Gastroesophageal sphincter (tissue), 4 donors: ENCODE data around the gene LSAMP. TPM values are rescaled to one million over a fixed set of nuclear protein-coding genes. Genes with fewer than 3 reads are reported as not detected.

Source experiments
- ATAC-seq: fragments of 150-250 bp; one replicate; pipeline ENCODE4 v1.9.1; 2016; ENCODE audit warnings: mild to moderate bottlenecking, moderate library complexity
- H3K27ac ChIP-seq, 4 donors: fragments of 200-600 bp; sonication (generic) in 3 of 4; 1 replicate in 3 of 4; 2 replicates in 1 of 4; pipeline ENCODE4 v1.5.1; 2016 to 2019
- H3K27me3 ChIP-seq: fragments of 200-600 bp; sonication (generic); one replicate; pipeline ENCODE4 v1.5.1; 2019
- H3K36me3 ChIP-seq, 2 donors: fragments of 200-600 bp; sonication (generic); one replicate each; pipeline ENCODE4 v1.5.1; 2019; ENCODE audit warnings: control low read depth in 1 of 2
- H3K4me1 ChIP-seq, 3 donors: fragments of 200-600 bp; sonication (generic); 1 replicate in 2 of 3; 2 replicates in 1 of 3; pipeline ENCODE4 v1.5.1; 2016 to 2019; ENCODE audit warnings: control low read depth in 2 of 3
- H3K4me3 ChIP-seq, 2 donors: fragments of 200-600 bp; sonication (generic); one replicate each; pipeline ENCODE4 v1.5.1; 2019; ENCODE audit warnings: mild to moderate bottlenecking in 1 of 2, moderate library complexity in 1 of 2
- H3K9me3 ChIP-seq, 3 donors: fragments of 200-600 bp; sonication (generic); one replicate each; pipeline ENCODE4 v1.5.1; 2017 to 2019; ENCODE audit warnings: control low read depth in 2 of 3
- CTCF ChIP-seq, 4 experiments: fragments of 200-600 bp in 2 of 4; fragments of 450-650 bp in 2 of 4; sonication (generic) in 1 of 4; IDR thresholded peaks; one replicate each; pipeline ENCODE4 v1.5.1; 2017 to 2019; ENCODE audit warnings: antibody characterized with exemption in 4 of 4, mild to moderate bottlenecking in 2 of 4, moderate library complexity in 2 of 4
- EP300 ChIP-seq: sonication (generic); formaldehyde crosslinking; IDR thresholded peaks from one replicate; pipeline ENCODE4 v1.6.1; 2017; ENCODE audit warnings: antibody characterized with exemption, mild to moderate bottlenecking
- POLR2A ChIP-seq, 2 donors: fragments of 450-650 bp; IDR thresholded peaks; one replicate each; pipeline ENCODE4 v1.6.1; 2017; ENCODE audit warnings: antibody characterized with exemption in 2 of 2, mild to moderate bottlenecking in 2 of 2, moderate library complexity in 1 of 2
- POLR2AphosphoS5 ChIP-seq: sonication (generic); formaldehyde crosslinking; IDR thresholded peaks from one replicate; pipeline ENCODE4 v1.6.1; 2017; ENCODE audit warnings: antibody characterized with exemption
- WGBS, 2 donors: methylation state at CpG; one replicate each; pipeline ENCODE4 v1.1.5; 2018; ENCODE audit warnings: low coverage in 1 of 2; 5-methylcytosine and 5-hydroxymethylcytosine counted together
- total RNA-seq, 4 donors: library from RNA; depleted of rRNA; stranded (reverse); fragments of >200 nt; gene quantifications; one replicate each; pipeline ENCODE4 v1.1.0, GENCODE V29; 2016

Gene LSAMP
- total RNA-seq, 4 donors from 2014 or later, result 1.5 to 9.3 (median 3.6) TPM

- no peaks in the 10 kb centered on the region for H3K36me3 ChIP-seq
- H3K27me3 ChIP-seq, result no peaks in the 10 kb centered on the region
- TF ChIP-seq POLR2AphosphoS5, result no peak
- no peak for TF ChIP-seq EP300
- TF ChIP-seq POLR2A (IDR thresholded peaks at IDR 0.05), result no peak
- no peak for TF ChIP-seq CTCF (IDR thresholded peaks at IDR 0.05)
- H3K27ac ChIP-seq, result no peak overlapping the region
- H3K4me3 ChIP-seq, result no peak overlapping the region
- ATAC-seq, result no peak
- H3K9me3 ChIP-seq, result no peaks in the 10 kb centered on the region
- 33 to 64% methylated on average over 1 of the region's 1 CpG for WGBS, 2 donors
- H3K4me1 ChIP-seq, result no peaks in the 10 kb centered on the region
Observed at GRCh38 chr3:116318370-116318769, 126.9 kb downstream of the LSAMP start.

- WGBS, 2 donors, result 42 to 72% methylated on average over 3 of the region's 3 CpGs
- H3K9me3 ChIP-seq, result no peaks in the 10 kb centered on the region
Observed at GRCh38 chr3:116316771-116317170, 128.5 kb downstream of the LSAMP start.

GRCh38 chr3:116314476-116314875 is 130.8 kb downstream of the LSAMP start:
- no peaks in the 10 kb centered on the region for H3K9me3 ChIP-seq
- H3K27ac ChIP-seq, result no peak overlapping the region
- no peaks in the 10 kb centered on the region for H3K27me3 ChIP-seq
- no peak for TF ChIP-seq POLR2A (IDR thresholded peaks at IDR 0.05)
- TF ChIP-seq EP300, result no peak
- no peak for TF ChIP-seq CTCF (IDR thresholded peaks at IDR 0.05)
- no peak for TF ChIP-seq POLR2AphosphoS5
- H3K36me3 ChIP-seq, result no peaks in the 10 kb centered on the region
- ATAC-seq, result no peak
- no peak overlapping the region for H3K4me3 ChIP-seq
- WGBS, 2 donors, result 42 to 71% methylated on average over 3 of the region's 3 CpGs
- no peaks in the 10 kb centered on the region for H3K4me1 ChIP-seq

More at GRCh38 chr3:116316771-116317170, 128.5 kb downstream of the LSAMP start:
- TF ChIP-seq POLR2AphosphoS5 (no peak), EP300 (no peak), POLR2A (IDR thresholded peaks at IDR 0.05) (no peak), CTCF (IDR thresholded peaks at IDR 0.05) (no peak)
- Histone ChIP-seq H3K27me3 (no peaks in the 10 kb centered on the region), H3K4me1 (no peaks in the 10 kb centered on the region), H3K27ac (no peak overlapping the region), H3K4me3 (no peak overlapping the region), H3K36me3 (no peaks in the 10 kb centered on the region)
- no peak for ATAC-seq

GRCh38 chr3:116306720-116307119 is 138.6 kb downstream of the LSAMP start:
- no peaks in the 10 kb centered on the region for H3K27me3 ChIP-seq
- WGBS, 2 donors, result 78 to 96% methylated on average over 2 of the region's 2 CpGs
- no peak overlapping the region for H3K27ac ChIP-seq
- ATAC-seq, result no peak
- H3K36me3 ChIP-seq, result no peaks in the 10 kb centered on the region
- H3K4me3 ChIP-seq, result no peak overlapping the region
- no peaks in the 10 kb centered on the region for H3K4me1 ChIP-seq
- no peaks in the 10 kb centered on the region for H3K9me3 ChIP-seq
- TF ChIP-seq POLR2AphosphoS5, result no peak
- TF ChIP-seq EP300, result no peak
- no peak for TF ChIP-seq POLR2A (IDR thresholded peaks at IDR 0.05)
- TF ChIP-seq CTCF (IDR thresholded peaks at IDR 0.05), result no peak

- TF ChIP-seq POLR2A (IDR thresholded peaks at IDR 0.05) (no peak), EP300 (no peak), CTCF (IDR thresholded peaks at IDR 0.05) (no peak), POLR2AphosphoS5 (no peak)
- Histone ChIP-seq H3K27ac (no peak overlapping the region), H3K4me3 (no peak overlapping the region), H3K4me1 (no peaks in the 10 kb centered on the region), H3K9me3 (no peaks in the 10 kb centered on the region), H3K27me3 (no peaks in the 10 kb centered on the region), H3K36me3 (no peaks in the 10 kb centered on the region)
- ATAC-seq, result no peak
- WGBS, 2 donors, result 94 to 100% methylated on average over 1 of the region's 1 CpG
Observed at GRCh38 chr3:116306149-116306548, 139.1 kb downstream of the LSAMP start.
